B cell (primary cell): ENCODE data around the gene ST6GALNAC3. TPM values are rescaled to one million over a fixed set of nuclear protein-coding genes. Genes with fewer than 3 reads are reported as not detected.

Experiments used
- ATAC-seq: fragments of 200-7000 bp; cut with Tn5 transposase; one replicate; pipeline ENCODE4 v1.10.0; 2021; ENCODE audit warnings: low read depth, mild to moderate bottlenecking, moderate number of reproducible peaks, moderate library complexity
- CTCF ChIA-PET: fragments of 350-600 bp; sonication (Branson Sonifier 250); formaldehyde crosslinking; loops from one replicate; lab custom pipeline; 2021; ENCODE audit warnings: antibody characterized with exemption, inconsistent platforms; lab: Charles Lee
- POLR2A ChIA-PET: fragments of 350-600 bp; sonication (Branson Sonifier 250); formaldehyde crosslinking; loops from one replicate; lab custom pipeline; 2021; ENCODE audit warnings: antibody characterized with exemption; lab: Charles Lee
- DNase-seq: peaks from one replicate; pipeline ENCODE4 v3.0.0; 2013
- H2AFZ ChIP-seq: 2 replicates; pipeline ENCODE4 v1.6.1; 2012; ENCODE audit warnings: mild to moderate bottlenecking, low read depth, low read length; ENCODE audit not compliant: insufficient read depth, poor library complexity, severe bottlenecking
- H3K27ac ChIP-seq, 2 donors: 1 replicate in 1 of 2; 2 replicates in 1 of 2; pipeline ENCODE4 v1.5.1; 2012 to 2013; ENCODE audit warnings: low read length in 2 of 2, mild to moderate bottlenecking in 2 of 2, moderate library complexity in 1 of 2
- H3K27me3 ChIP-seq, 4 experiments: fragments of 200-600 bp in 1 of 4; sonication (generic) in 1 of 4; replicated peaks in 1 of 4; 1 replicate in 2 of 4; 2 replicates in 2 of 4; pipeline versions ENCODE4 v1.6.1 to v1.7.0; 2013 to 2016; ENCODE audit warnings: low read length in 3 of 4, mild to moderate bottlenecking in 2 of 4, mixed read lengths in 1 of 4, moderate library complexity in 1 of 4; ENCODE audit not compliant: insufficient read depth in 4 of 4, control insufficient read depth in 3 of 4; ENCODE audit errors: control extremely low read depth in 1 of 4
- H3K36me3 ChIP-seq, 2 experiments: replicated peaks in 1 of 2; 1 replicate in 1 of 2; 2 replicates in 1 of 2; pipeline versions ENCODE4 v1.6.1 to v1.7.1; 2013; ENCODE audit warnings: low read length in 1 of 2; ENCODE audit not compliant: insufficient read depth in 2 of 2, control insufficient read depth in 1 of 2; ENCODE audit errors: control extremely low read depth in 1 of 2, extremely low read depth in 1 of 2
- H3K4me1 ChIP-seq, 2 donors: fragments of 200-600 bp in 1 of 2; sonication (generic) in 1 of 2; 1 replicate in 1 of 2; 2 replicates in 1 of 2; pipeline versions ENCODE4 v1.5.1 to v1.6.1; 2013 to 2017; ENCODE audit warnings: low read length in 2 of 2; ENCODE audit not compliant: control insufficient read depth in 2 of 2, insufficient read depth in 2 of 2
- H3K4me2 ChIP-seq: replicated peaks from 2 replicates; pipeline ENCODE3; 2012; ENCODE audit warnings: mild to moderate bottlenecking, low read depth, low read length; ENCODE audit not compliant: poor library complexity, severe bottlenecking
- H3K4me3 ChIP-seq, 5 experiments: fragments of 200-600 bp in 1 of 5; sonication (generic) in 1 of 5; 1 replicate in 3 of 5; 2 replicates in 2 of 5; pipeline versions ENCODE4 v1.5.1 to v1.7.0; 2011 to 2016; ENCODE audit warnings: low read length in 4 of 5, mild to moderate bottlenecking in 4 of 5, low read depth in 2 of 5, control low read depth in 1 of 5, moderate library complexity in 1 of 5; ENCODE audit not compliant: insufficient read depth in 1 of 5; ENCODE audit errors: control extremely low read depth in 1 of 5, extremely low read depth in 1 of 5
- H3K79me2 ChIP-seq: fragments of 200-600 bp; sonication (generic); one replicate; pipeline ENCODE4 v1.6.0; 2016; ENCODE audit warnings: low read length; ENCODE audit not compliant: control insufficient read depth, insufficient read depth
- H3K9ac ChIP-seq: fragments of 200-600 bp; sonication (generic); 2 replicates; pipeline ENCODE4 v1.6.1; 2017; ENCODE audit warnings: mild to moderate bottlenecking, low read length, moderate library complexity
- H3K9me3 ChIP-seq, 3 donors: one replicate each; pipeline versions ENCODE4 v1.6.1 to v1.7.1; 2013; ENCODE audit warnings: low read length in 2 of 3; ENCODE audit not compliant: control insufficient read depth in 2 of 3, insufficient read depth in 1 of 3; ENCODE audit errors: control extremely low read depth in 1 of 3
- H4K20me1 ChIP-seq: 2 replicates; pipeline ENCODE4 v1.6.0; 2012; ENCODE audit warnings: mild to moderate bottlenecking, low read length; ENCODE audit not compliant: insufficient read depth, control insufficient read depth, poor library complexity, severe bottlenecking
- H3K27ac Mint-ChIP-seq: one replicate; pipeline ENCODE4 v1.8.0; 2021; ENCODE audit warnings: mixed read lengths
- H3K27me3 Mint-ChIP-seq: one replicate; pipeline ENCODE4 v1.8.0; 2021; ENCODE audit warnings: mixed read lengths
- H3K4me1 Mint-ChIP-seq: one replicate; pipeline ENCODE4 v1.8.0; 2021; ENCODE audit warnings: mixed read lengths
- H3K4me3 Mint-ChIP-seq: one replicate; pipeline ENCODE4 v1.8.0; 2021; ENCODE audit warnings: mixed read lengths
- H3K9me3 Mint-ChIP-seq: one replicate; pipeline ENCODE4 v1.8.0; 2022; ENCODE audit warnings: mixed read lengths; ENCODE audit not compliant: insufficient read depth
- CTCF ChIP-seq: fragments of 200-600 bp; IDR thresholded peaks from one replicate; pipeline ENCODE4 v1.8.0; 2022; ENCODE audit warnings: antibody characterized with exemption, mild to moderate bottlenecking
- EZH2 ChIP-seq: IDR thresholded peaks from 2 replicates; pipeline ENCODE4 v1.6.1; 2012; ENCODE audit warnings: borderline replicate concordance, low read depth, mild to moderate bottlenecking, moderate library complexity, low read length; ENCODE audit not compliant: insufficient read depth, poor library complexity, severe bottlenecking
- WGBS: methylation state at CpG from one replicate; pipeline ENCODE4 v1.1.5; 2013; ENCODE audit warnings: missing lambda C conversion rate; ENCODE audit not compliant: insufficient coverage; 5-methylcytosine and 5-hydroxymethylcytosine counted together
- intact Hi-C: fragments of 100-400 bp; cut with micrococcal nuclease; formaldehyde crosslinking; loops from one replicate; pipeline ENCODE4 v1.10.0; 2022
- polyA plus RNA-seq: library from polyadenylated mRNA; depleted of rRNA; stranded (reverse); fragments of >200 nt; gene quantifications from 2 replicates; pipeline ENCODE4 v1.2.3, GENCODE V29; 2012
- total RNA-seq, 2 donors: library from RNA; stranded (reverse); fragments of 120-200 nt in 1 of 2; gene quantifications; 1 replicate in 1 of 2; 2 replicates in 1 of 2; pipeline versions ENCODE4 v1.2.3 to v1.2.4, GENCODE V29; 2013 to 2022

ST6GALNAC3 gene
- total and polyA plus RNA-seq, 2 donors (not counting 1 experiment from before 2014, with no cell fraction given) = 3.0 to 17.3 TPM

GRCh38 chr1:76576876-76577524 is 502.5 kb downstream of the ST6GALNAC3 start:
- H4K20me1 ChIP-seq = no peaks in the 10 kb centered on the region
- H3K9ac ChIP-seq = no peak overlapping the region
- no peaks in the 10 kb centered on the region for H3K79me2 ChIP-seq
- DNase-seq (no peak), ATAC-seq (no peak)
- H3K4me3 Mint-ChIP-seq = no peak overlapping the region
- no peaks in the 10 kb centered on the region for H3K4me1 ChIP-seq
- no peaks in the 10 kb centered on the region for H3K9me3 Mint-ChIP-seq
- H3K27me3 Mint-ChIP-seq = no peaks in the 10 kb centered on the region
- TF ChIP-seq EZH2 = no peak
- TF ChIP-seq CTCF = no peak
- H3K9me3 ChIP-seq = peaks cover 0 to 1% (median 0%) of the 10 kb centered on the region in 3 donors
- no peak overlapping the region for H2AFZ ChIP-seq
- H3K27me3 ChIP-seq = no peaks in the 10 kb centered on the region
- ChIA-PET CTCF (no interaction called here), POLR2A (no interaction called here)
- H3K4me2 ChIP-seq = no peak overlapping the region
- no peak overlapping the region for H3K4me3 ChIP-seq
- H3K27ac ChIP-seq = no peak overlapping the region
- peaks cover 9% of the 10 kb centered on the region for H3K4me1 Mint-ChIP-seq
- no CpG with 5 or more reads among the region's 3 CpGs for WGBS
- no peaks in the 10 kb centered on the region for H3K36me3 ChIP-seq
- intact Hi-C loops = no loop called here
- no peak overlapping the region for H3K27ac Mint-ChIP-seq

GRCh38 chr1:76577525-76578185 is 503.1 kb downstream of the ST6GALNAC3 start:
- Mint-ChIP-seq H3K27me3 (no peaks in the 10 kb centered on the region), H3K4me3 (no peak overlapping the region), H3K4me1 (peaks cover 9% of the 10 kb centered on the region), H3K27ac (no peak overlapping the region), H3K9me3 (no peaks in the 10 kb centered on the region)
- TF ChIP-seq EZH2 = no peak
- TF ChIP-seq CTCF = no peak
- DNase-seq = no peak
- no peak for ATAC-seq
- ChIA-PET POLR2A (no interaction called here), CTCF (no interaction called here)
- WGBS = no CpG with 5 or more reads among the region's 3 CpGs
- intact Hi-C loops = no loop called here
- H3K9ac ChIP-seq = no peak overlapping the region
- no peaks in the 10 kb centered on the region for H4K20me1 ChIP-seq
- H3K4me1 ChIP-seq = no peaks in the 10 kb centered on the region
- no peak overlapping the region for H2AFZ ChIP-seq
- no peak overlapping the region for H3K27ac ChIP-seq
- H3K4me3 ChIP-seq = no peak overlapping the region
- no peak overlapping the region for H3K4me2 ChIP-seq
- H3K36me3 ChIP-seq = no peaks in the 10 kb centered on the region
- no peaks in the 10 kb centered on the region for H3K79me2 ChIP-seq
- H3K9me3 ChIP-seq = peaks cover 0 to 1% (median 0%) of the 10 kb centered on the region in 3 donors
- no peaks in the 10 kb centered on the region for H3K27me3 ChIP-seq
